H1 (cell line): ENCODE measurements around the gene TMCC3. TPM values are rescaled to one million over a fixed set of nuclear protein-coding genes. Genes with fewer than 3 reads are reported as not detected.
"Not testable (repeated sequence)": the region's sequence is repeated elsewhere in the genome, so short reads cannot be mapped to it uniquely, and the experiment has no call there.

Experiments
- CTCF ChIA-PET: fragments of 300-600 bp; sonication (Branson Sonifier 250); formaldehyde crosslinking; loops from one replicate; lab custom pipeline; 2021; ENCODE audit not compliant: partially characterized antibody; lab: Charles Lee
- POLR2A ChIA-PET: fragments of 300-600 bp; sonication (Branson Sonifier 250); formaldehyde crosslinking; loops from one replicate; lab custom pipeline; 2021; ENCODE audit warnings: inconsistent platforms; ENCODE audit not compliant: partially characterized antibody; lab: Charles Lee
- DNase-seq, 2 experiments: peaks; one replicate each; pipeline versions ENCODE4 v3.0.0 to v3.0.0-alpha.2; 2010 to 2022; ENCODE audit warnings: low spot score in 2 of 2, low read depth in 1 of 2, mixed read lengths in 1 of 2
- FAIRE-seq: peaks from 2 replicates; lab custom pipeline; 2011; peaks lifted over from hg19 to GRCh38; lab: Jason Lieb, UNC
- H2AFZ ChIP-seq: 2 replicates; pipeline ENCODE4 v1.8.1; 2012; ENCODE audit warnings: low read length, inconsistent platforms
- H2AK5ac ChIP-seq: 2 replicates; pipeline ENCODE4 v1.6.1; 2013; ENCODE audit warnings: low read depth, low read length
- H2BK120ac ChIP-seq: replicated peaks from 2 replicates; pipeline ENCODE3; 2013; ENCODE audit warnings: low read depth, low read length, inconsistent platforms
- H2BK12ac ChIP-seq: 2 replicates; pipeline ENCODE4 v1.6.1; 2013; ENCODE audit warnings: low read depth, low read length
- H2BK15ac ChIP-seq: 2 replicates; pipeline ENCODE4 v1.6.1; 2013; ENCODE audit warnings: low read length
- H2BK20ac ChIP-seq: 2 replicates; pipeline ENCODE4 v1.6.1; 2013; ENCODE audit warnings: low read length
- H2BK5ac ChIP-seq: 2 replicates; pipeline ENCODE4 v1.6.1; 2013; ENCODE audit warnings: low read depth, low read length
- H3K14ac ChIP-seq: 2 replicates; pipeline ENCODE4 v1.6.1; 2013; ENCODE audit warnings: inconsistent platforms; ENCODE audit not compliant: insufficient read length
- H3K18ac ChIP-seq: 2 replicates; pipeline ENCODE4 v1.6.1; 2013; ENCODE audit warnings: low read length; ENCODE audit errors: extremely low read depth
- H3K23ac ChIP-seq: 2 replicates; pipeline ENCODE4 v1.6.1; 2013; ENCODE audit warnings: inconsistent platforms; ENCODE audit not compliant: insufficient read length
- H3K23me2 ChIP-seq: 2 replicates; pipeline ENCODE4 v1.6.1; 2013; ENCODE audit warnings: low read depth, low read length
- H3K27ac ChIP-seq: 2 replicates; pipeline ENCODE4 v1.6.1; 2011; ENCODE audit warnings: low read depth, low read length, inconsistent platforms
- H3K27me3 ChIP-seq, 4 experiments: replicated peaks in 1 of 4; 1 replicate in 1 of 4; 2 replicates in 3 of 4; pipeline versions ENCODE4 v1.6.1 to v1.8.1; 2011 to 2013; ENCODE audit warnings: low read length in 3 of 4, mild to moderate bottlenecking in 3 of 4, inconsistent platforms in 2 of 4, mixed read lengths in 2 of 4, moderate library complexity in 1 of 4; ENCODE audit not compliant: control insufficient read depth in 3 of 4, insufficient read depth in 3 of 4; ENCODE audit errors: extremely low read depth in 1 of 4
- H3K36me3 ChIP-seq, 4 experiments: 2 replicates each; pipeline versions ENCODE4 v1.6.1 to v1.8.1; 2011 to 2013; ENCODE audit warnings: mild to moderate bottlenecking in 4 of 4, low read length in 3 of 4, moderate library complexity in 2 of 4, control low read depth in 1 of 4, inconsistent platforms in 1 of 4; ENCODE audit not compliant: insufficient read depth in 4 of 4, control insufficient read depth in 2 of 4
- H3K4ac ChIP-seq: replicated peaks from 2 replicates; pipeline ENCODE3; 2013; ENCODE audit warnings: low read length, low read depth, mixed read lengths, inconsistent platforms; ENCODE audit not compliant: insufficient read length
- H3K4me1 ChIP-seq, 4 experiments: replicated peaks in 1 of 4; 1 replicate in 1 of 4; 2 replicates in 3 of 4; pipeline versions ENCODE4 v1.6.1 to v1.8.1; 2011 to 2013; ENCODE audit warnings: low read length in 3 of 4, inconsistent platforms in 2 of 4, mixed read lengths in 1 of 4; ENCODE audit not compliant: insufficient read depth in 4 of 4, control insufficient read depth in 3 of 4
- H3K4me2 ChIP-seq, 2 experiments: 2 replicates each; pipeline versions ENCODE4 v1.6.1 to v1.8.1; 2011 to 2013; ENCODE audit warnings: low read depth in 2 of 2, low read length in 2 of 2, control low read depth in 1 of 2, inconsistent platforms in 1 of 2, mild to moderate bottlenecking in 1 of 2; ENCODE audit not compliant: insufficient read depth in 1 of 2
- H3K4me3 ChIP-seq, 4 experiments: fragments of 200-600, 300-600 bp in 1 of 4; sonication (generic), shearing (Covaris generic), sonication (Bioruptor Twin) in 1 of 4; 2 replicates each; pipeline versions ENCODE4 v1.5.1 to v1.8.1; 2011 to 2016; ENCODE audit warnings: low read length in 4 of 4, low read depth in 3 of 4, control low read depth in 2 of 4, inconsistent platforms in 2 of 4, mild to moderate bottlenecking in 2 of 4, mixed read lengths in 1 of 4, moderate library complexity in 1 of 4; ENCODE audit not compliant: insufficient read depth in 2 of 4; ENCODE audit errors: extremely low read depth in 1 of 4
- H3K56ac ChIP-seq: replicated peaks from 2 replicates; pipeline ENCODE3; 2013; ENCODE audit warnings: low read depth, mild to moderate bottlenecking, mixed read lengths, low read length, inconsistent platforms; ENCODE audit not compliant: insufficient read length
- H3K79me1 ChIP-seq: 2 replicates; pipeline ENCODE4 v1.6.1; 2013; ENCODE audit warnings: low read depth, low read length, control low read depth
- H3K79me2 ChIP-seq, 2 experiments: 2 replicates each; pipeline versions ENCODE4 v1.6.1 to v1.8.1; 2012 to 2013; ENCODE audit warnings: low read length in 2 of 2, mild to moderate bottlenecking in 2 of 2, inconsistent platforms in 1 of 2; ENCODE audit not compliant: insufficient read depth in 2 of 2, control insufficient read depth in 1 of 2
- H3K9ac ChIP-seq, 4 experiments: replicated peaks in 1 of 4; 1 replicate in 1 of 4; 2 replicates in 3 of 4; pipeline versions ENCODE4 v1.6.1 to v1.8.1; 2011 to 2013; ENCODE audit warnings: low read depth in 3 of 4, low read length in 3 of 4, control low read depth in 2 of 4, mild to moderate bottlenecking in 2 of 4, moderate library complexity in 2 of 4, inconsistent platforms in 1 of 4; ENCODE audit errors: extremely low read depth in 1 of 4
- H3K9me3 ChIP-seq, 2 experiments: 2 replicates each; pipeline versions ENCODE4 v1.6.1 to v1.8.1; 2012 to 2013; ENCODE audit warnings: mild to moderate bottlenecking in 2 of 2, moderate library complexity in 2 of 2, control low read depth in 1 of 2, inconsistent platforms in 1 of 2, low read depth in 1 of 2, low read length in 1 of 2, mixed read lengths in 1 of 2; ENCODE audit not compliant: insufficient read depth in 2 of 2
- H4K20me1 ChIP-seq, 2 experiments: replicated peaks in 1 of 2; 2 replicates each; pipeline versions ENCODE3 to v1.8.1; 2011 to 2013; ENCODE audit warnings: inconsistent platforms in 2 of 2, low read length in 2 of 2, mild to moderate bottlenecking in 1 of 2; ENCODE audit not compliant: insufficient read depth in 2 of 2, control insufficient read depth in 1 of 2
- H4K5ac ChIP-seq: 2 replicates; pipeline ENCODE4 v1.6.1; 2013; ENCODE audit warnings: low read length, low read depth, mixed read lengths, inconsistent platforms; ENCODE audit not compliant: insufficient read length
- H4K8ac ChIP-seq: 2 replicates; pipeline ENCODE4 v1.8.0; 2013; ENCODE audit warnings: mild to moderate bottlenecking, moderate library complexity, low read length, inconsistent platforms; ENCODE audit not compliant: insufficient read depth; ENCODE audit errors: extremely low read depth
- H4K91ac ChIP-seq: replicated peaks from 2 replicates; pipeline ENCODE3; 2013; ENCODE audit warnings: low read length, mixed read lengths, inconsistent platforms; ENCODE audit not compliant: insufficient read length
- WGBS, 2 experiments: shearing (Covaris generic) in 1 of 2; methylation state at CpG; one replicate each; pipeline versions ENCODE4 v1.1.6 to v1.1.7; 2013 to 2015; ENCODE audit warnings: low lambda C conversion rate in 2 of 2, mixed read lengths in 2 of 2, inconsistent platforms in 1 of 2, low coverage in 1 of 2, missing lambda C conversion rate in 1 of 2; ENCODE audit not compliant: insufficient replicate concordance in 2 of 2, insufficient coverage in 1 of 2, insufficient read length in 1 of 2; ENCODE audit errors: extremely low coverage in 1 of 2, missing lambda C conversion rate in 1 of 2; 5-methylcytosine and 5-hydroxymethylcytosine counted together
- polyA plus RNA-seq, 7 experiments: library from polyadenylated mRNA; depleted of rRNA in 3 of 7; stranded (reverse) in 5 of 7; unstranded in 2 of 7; fragments of >200 nt in 5 of 7; fragments of 200-250 nt in 2 of 7; gene quantifications; 1 replicate in 5 of 7; 2 replicates in 1 of 7; 4 replicates in 1 of 7; pipeline versions ENCODE4 v1.2.1 to v1.2.3, GENCODE V29; 2011 to 2013; ENCODE audit warnings: missing spikeins in 2 of 7, mixed read lengths in 2 of 7
- total RNA-seq: library from RNA; stranded (reverse); fragmentation: NEBNext Ultra II Directional; extraction: Animal tissue kit (Norgen Biotek cat#: 25700); gene quantifications from 2 replicates; pipeline ENCODE4 v1.2.1, GENCODE V29; 2021

Gene TMCC3
- total and polyA plus RNA-seq, 2 of the 8 experiments (the other 6 are each of a cell fraction or from before 2014, with no cell fraction given) = 1.7 to 4.1 TPM

DNA sequence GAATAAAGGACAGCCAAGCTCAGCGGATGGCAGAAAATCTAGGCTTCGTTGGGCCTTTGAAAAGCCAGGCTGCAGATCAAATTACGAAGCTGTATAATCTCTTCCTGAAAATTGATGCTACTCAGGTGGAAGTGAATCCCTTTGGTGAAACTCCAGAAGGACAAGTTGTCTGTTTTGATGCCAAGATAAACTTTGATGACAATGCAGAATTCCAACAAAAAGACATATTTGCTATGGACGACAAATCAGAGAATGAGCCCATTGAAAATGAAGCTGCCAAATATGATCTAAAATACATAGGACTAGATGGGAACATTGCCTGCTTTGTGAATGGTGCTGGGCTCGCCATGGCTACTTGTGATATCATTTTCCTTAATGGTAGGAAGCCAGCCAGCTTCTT lies 101.5 kb downstream of the TMCC3 start:
- H3K56ac ChIP-seq, H2BK15ac ChIP-seq, H3K4me2 ChIP-seq, H4K91ac ChIP-seq, H3K4me1 ChIP-seq, H3K23me2 ChIP-seq, H2BK120ac ChIP-seq, H4K5ac ChIP-seq, H3K4me3 ChIP-seq, H4K20me1 ChIP-seq, H2AFZ ChIP-seq, H2BK5ac ChIP-seq, H3K27ac ChIP-seq, H3K18ac ChIP-seq, FAIRE-seq, H3K79me1 ChIP-seq, H3K23ac ChIP-seq, H3K14ac ChIP-seq, H3K79me2 ChIP-seq, POLR2A ChIA-PET, H3K9ac ChIP-seq, H2BK12ac ChIP-seq, H4K8ac ChIP-seq, H2BK20ac ChIP-seq, H3K36me3 ChIP-seq, H3K4ac ChIP-seq, H2AK5ac ChIP-seq, DNase-seq, H3K27me3 ChIP-seq: not testable (repeated sequence)
- peaks cover 11 to 15% of the 10 kb centered on the region in 2 experiments for H3K9me3 ChIP-seq
- 80% methylated on average over 5 of the region's 5 CpGs; no CpG with 5 or more reads in 1 of the 2 experiments for WGBS, 2 experiments
- CTCF ChIA-PET = interaction anchor here (0.9 to 2.9 kb wide), 9 partner anchors 12 to 405 kb away, joined by 3 to 8 read pairs (median 5); no protein-coding TSS in a partner anchor
